K562 (cell line): ENCODE measurements around the gene RBMS3. TPM values are rescaled to one million over a fixed set of nuclear protein-coding genes. Genes with fewer than 3 reads are reported as not detected.

ENCODE experiments used
- ATAC-seq: fragments of 200-7000 bp; cut with Tn5 transposase; 3 replicates; pipeline ENCODE4 v1.9.1; 2020; ENCODE audit warnings: moderate library complexity
- BruUV-seq: library from RNA; stranded (reverse); fragments of 400-500 nt; replicated peaks from 2 replicates; lab custom pipeline; 2021; lab: Mats Ljungman, UMichigan
- CTCF ChIA-PET: fragments of 300-600 bp; formaldehyde crosslinking; extraction: SDS; loops from one replicate; lab custom pipeline; 2021; ENCODE audit warnings: low intra/inter-chr PET ratio; lab: Yijun Ruan, JAX
- POLR2A ChIA-PET: fragments of 300-600, 350-650 bp; sonication (Branson Sonifier 250); formaldehyde crosslinking; extraction: SDS; loops from one replicate; lab custom pipeline; 2021; ENCODE audit warnings: antibody characterized with exemption, inconsistent platforms; lab: Yijun Ruan, JAX
- DNase-seq, 4 experiments: peaks; one replicate each; pipeline versions ENCODE4 v3.0.0 to v3.0.0-alpha.2; 2011 to 2018; ENCODE audit warnings: low spot score in 3 of 4, mixed read lengths in 3 of 4; ENCODE audit errors: extremely low read depth in 1 of 4
- FAIRE-seq: peaks from 2 replicates; lab custom pipeline; 2011; peaks lifted over from hg19 to GRCh38; lab: Jason Lieb, UNC
- H2AFZ ChIP-seq: 2 replicates; pipeline ENCODE4 v1.6.0; 2011; ENCODE audit warnings: low read depth, low read length, control low read depth, inconsistent platforms
- H3K27ac ChIP-seq: fragments of 200-600 bp; 3 replicates; pipeline ENCODE4 v1.8.0; 2011; ENCODE audit warnings: low read depth, mild to moderate bottlenecking, control low read depth, inconsistent platforms, low read length, moderate library complexity, mixed read lengths; ENCODE audit errors: extremely low read depth
- H3K27me3 ChIP-seq, 2 experiments: fragments of 300-600 bp in 1 of 2; 2 replicates in 1 of 2; 3 replicates in 1 of 2; pipeline versions ENCODE4 v1.6.0 to v1.8.0; 2011; ENCODE audit warnings: inconsistent platforms in 2 of 2, low read length in 2 of 2, mild to moderate bottlenecking in 1 of 2, mixed read lengths in 1 of 2, moderate library complexity in 1 of 2; ENCODE audit not compliant: control insufficient read depth in 2 of 2, insufficient read depth in 2 of 2
- H3K36me3 ChIP-seq: fragments of 300-600 bp; 3 replicates; pipeline ENCODE4 v1.8.0; 2011; ENCODE audit warnings: mild to moderate bottlenecking, low read length, inconsistent platforms; ENCODE audit not compliant: control insufficient read depth, insufficient read depth
- H3K4me1 ChIP-seq, 2 experiments: fragments of 200-600 bp in 1 of 2; replicated peaks in 1 of 2; 2 replicates in 1 of 2; 3 replicates in 1 of 2; pipeline versions ENCODE4 v1.5.1 to v1.8.0; 2011; ENCODE audit warnings: inconsistent platforms in 2 of 2, low read length in 2 of 2, mild to moderate bottlenecking in 1 of 2, mixed read lengths in 1 of 2, moderate library complexity in 1 of 2; ENCODE audit not compliant: control insufficient read depth in 2 of 2, insufficient read depth in 2 of 2
- H3K4me2 ChIP-seq: 2 replicates; pipeline ENCODE4 v1.6.1; 2011; ENCODE audit warnings: low read length, control low read depth, inconsistent platforms, mixed read lengths; ENCODE audit not compliant: insufficient read depth
- H3K4me3 ChIP-seq: fragments of 200-600 bp; sonication (generic), shearing (Covaris generic); 2 replicates; pipeline ENCODE4 v1.5.1; 2016; ENCODE audit warnings: control low read depth, inconsistent platforms
- H3K79me2 ChIP-seq: fragments of 200-600 bp; 3 replicates; pipeline ENCODE4 v1.8.0; 2011; ENCODE audit warnings: low read length, inconsistent platforms; ENCODE audit not compliant: control insufficient read depth, insufficient read depth
- H3K9ac ChIP-seq, 2 experiments: 2 replicates each; pipeline versions ENCODE4 v1.6.0 to v1.6.1; 2011; ENCODE audit warnings: low read depth in 2 of 2, low read length in 2 of 2, control low read depth in 1 of 2, inconsistent platforms in 1 of 2, mild to moderate bottlenecking in 1 of 2, mixed read lengths in 1 of 2; ENCODE audit not compliant: insufficient read depth in 1 of 2
- H3K9me1 ChIP-seq: one replicate; pipeline ENCODE4 v1.6.0; 2011; ENCODE audit warnings: inconsistent platforms, mild to moderate bottlenecking, low read length, moderate library complexity; ENCODE audit not compliant: control insufficient read depth, insufficient read depth
- H3K9me3 ChIP-seq: replicated peaks from 2 replicates; pipeline ENCODE4 v1.5.1; 2011; ENCODE audit warnings: low read depth, low read length, inconsistent platforms; ENCODE audit not compliant: control insufficient read depth, insufficient read depth
- H4K20me1 ChIP-seq: replicated peaks from 2 replicates; pipeline ENCODE4 v1.6.1; 2011; ENCODE audit warnings: low read length, inconsistent platforms, mixed read lengths; ENCODE audit not compliant: control insufficient read depth, insufficient read depth
- BRF2 ChIP-seq: IDR thresholded peaks from 3 replicates; pipeline ENCODE4 v1.6.1; 2011; ENCODE audit warnings: borderline replicate concordance, mild to moderate bottlenecking; ENCODE audit not compliant: insufficient read length, insufficient read depth
- CC2D1A ChIP-seq: fragments of 450-650 bp; IDR thresholded peaks from 2 replicates; pipeline ENCODE4 v1.6.1; 2017; ENCODE audit warnings: mild to moderate bottlenecking
- FUS ChIP-seq: fragments of 200-400 bp; formaldehyde crosslinking; optimal IDR thresholded peaks from 2 replicates; pipeline ENCODE3; 2017; ENCODE audit warnings: low read depth, low read length
- HNRNPK ChIP-seq: fragments of 200-400 bp; formaldehyde crosslinking; IDR thresholded peaks from one replicate; pipeline ENCODE4 v1.6.1; 2018; ENCODE audit warnings: mild to moderate bottlenecking, low read depth, low read length; ENCODE audit not compliant: poor library complexity, severe bottlenecking
- ILK ChIP-seq: fragments of 450-650 bp; IDR thresholded peaks from 2 replicates; pipeline ENCODE4 v1.6.1; 2016; ENCODE audit warnings: missing genetic modification characterization, low read depth, mild to moderate bottlenecking, missing compliant biosample characterization, moderate library complexity, borderline replicate concordance
- JUNB ChIP-seq: fragments of 450-650 bp; formaldehyde crosslinking; conservative IDR thresholded peaks from 2 replicates; pipeline ENCODE4 v1.4.0; 2020; ENCODE audit warnings: mild to moderate bottlenecking
- SREBF1 ChIP-seq: fragments of 150-350 bp; IDR thresholded peaks from 2 replicates; pipeline ENCODE4 v1.6.1; 2014; ENCODE audit warnings: antibody characterized with exemption, low read depth, low read length, borderline replicate concordance
- TCF15 ChIP-seq: fragments of 250-450 bp; sonication (Bioruptor Pico); IDR thresholded peaks from 2 replicates; pipeline ENCODE4 v1.8.0; 2022; ENCODE audit warnings: moderate library complexity, mild to moderate bottlenecking, inconsistent platforms
- ZBTB1 ChIP-seq: sonication (generic); formaldehyde crosslinking; IDR thresholded peaks from 2 replicates; pipeline ENCODE4 v1.8.1; 2023; ENCODE audit warnings: missing genetic modification reagents, low read depth, mild to moderate bottlenecking, borderline replicate concordance
- ZNF699 ChIP-seq: fragments of 250-450 bp; sonication (Bioruptor Pico); IDR thresholded peaks from 2 replicates; pipeline ENCODE4 v1.8.0; 2021; ENCODE audit warnings: mild to moderate bottlenecking, moderate library complexity; ENCODE audit not compliant: insufficient replicate concordance
- ZNF778 ChIP-seq: fragments of 450-650 bp; formaldehyde crosslinking; IDR thresholded peaks from 2 replicates; pipeline ENCODE4 v1.4.0; 2020; ENCODE audit warnings: mild to moderate bottlenecking, moderate library complexity
- WGBS: fragments of 100-300 bp; shearing (Covaris generic); methylation state at CpG from one replicate; pipeline ENCODE4 v1.1.6; 2016; ENCODE audit warnings: low coverage, mixed read lengths; ENCODE audit not compliant: insufficient coverage; ENCODE audit errors: missing lambda C conversion rate; 5-methylcytosine and 5-hydroxymethylcytosine counted together
- in situ Hi-C: fragments of 300-500 bp; cut with MboI; formaldehyde crosslinking; loops from 4 replicates; pipeline ENCODE4 v1.15.0; 2018; ENCODE audit warnings: inconsistent platforms, mixed read lengths
- intact Hi-C: fragments of 100-400 bp; cut with micrococcal nuclease; formaldehyde crosslinking; loops from 2 replicates; pipeline ENCODE4 v1.14.2; 2022
- polyA plus RNA-seq, 8 experiments: library from polyadenylated mRNA; depleted of rRNA in 4 of 8; stranded (reverse) in 5 of 8; unstranded in 3 of 8; fragments of >200 nt; fragmentation: Nextera tagmentation in 2 of 8; fragmentation: Illumina TruSeq in 1 of 8; extraction: Ambion mirVana in 2 of 8; extraction: Trizol in 1 of 8; gene quantifications; 2 replicates each; pipeline versions ENCODE4 v1.2.1 to v1.2.3, GENCODE V29; 2011 to 2014; ENCODE audit warnings: inconsistent platforms in 1 of 8, missing spikeins in 1 of 8
- total RNA-seq, 7 experiments: library from RNA; depleted of rRNA in 6 of 7; stranded (reverse); fragments of >200 nt in 6 of 7; fragmentation: Illumina TruSeq in 2 of 7; extraction: Trizol in 2 of 7; gene quantifications; 2 replicates each; pipeline versions ENCODE4 v1.2.1 to v1.2.3, GENCODE V29; 2011 to 2021; ENCODE audit warnings: low replicate concordance in 1 of 7
- TF ChIP-seq, protein P1 (sequence below): sonication (generic); formaldehyde crosslinking; IDR thresholded peaks from 2 replicates; pipeline ENCODE4 v1.8.1; 2023; ENCODE audit warnings: mild to moderate bottlenecking, missing genetic modification reagents, moderate library complexity
- TF ChIP-seq, protein P2 (sequence below): fragments of 250-450 bp; sonication (Bioruptor Pico); IDR thresholded peaks from 2 replicates; pipeline ENCODE4 v1.5.0; 2021
- TF ChIP-seq, protein P3 (sequence below): sonication (generic); formaldehyde crosslinking; IDR thresholded peaks from 2 replicates; pipeline ENCODE4 v1.8.1; 2023; ENCODE audit warnings: mild to moderate bottlenecking, missing genetic modification reagents
- TF ChIP-seq, protein P4 (sequence below): sonication (generic); formaldehyde crosslinking; IDR thresholded peaks from 2 replicates; pipeline ENCODE4 v1.8.0; 2023; ENCODE audit warnings: mild to moderate bottlenecking, missing genetic modification reagents

The RBMS3 gene
- total and polyA plus RNA-seq, 9 of the 15 experiments (the other 6 are each of a cell fraction or from before 2014, with no cell fraction given), result 0.20 TPM; not detected in 8

- CTCF ChIA-PET, result no interaction called here
- TF ChIP-seq, protein P1, sequence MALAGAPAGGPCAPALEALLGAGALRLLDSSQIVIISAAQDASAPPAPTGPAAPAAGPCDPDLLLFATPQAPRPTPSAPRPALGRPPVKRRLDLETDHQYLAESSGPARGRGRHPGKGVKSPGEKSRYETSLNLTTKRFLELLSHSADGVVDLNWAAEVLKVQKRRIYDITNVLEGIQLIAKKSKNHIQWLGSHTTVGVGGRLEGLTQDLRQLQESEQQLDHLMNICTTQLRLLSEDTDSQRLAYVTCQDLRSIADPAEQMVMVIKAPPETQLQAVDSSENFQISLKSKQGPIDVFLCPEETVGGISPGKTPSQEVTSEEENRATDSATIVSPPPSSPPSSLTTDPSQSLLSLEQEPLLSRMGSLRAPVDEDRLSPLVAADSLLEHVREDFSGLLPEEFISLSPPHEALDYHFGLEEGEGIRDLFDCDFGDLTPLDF (CRISPR knock-in tag), result no peak
- no peak for TF ChIP-seq ZBTB1 (CRISPR knock-in tag)
- no peak for TF ChIP-seq FUS
- no peak for TF ChIP-seq SREBF1
- no peak for TF ChIP-seq HNRNPK
- TF ChIP-seq JUNB (CRISPR knock-in tag), result no peak
- TF ChIP-seq BRF2, result no peak
- no peak for TF ChIP-seq ZNF778 (CRISPR knock-in tag)
- TF ChIP-seq TCF15, result no peak
- TF ChIP-seq, protein P2, sequence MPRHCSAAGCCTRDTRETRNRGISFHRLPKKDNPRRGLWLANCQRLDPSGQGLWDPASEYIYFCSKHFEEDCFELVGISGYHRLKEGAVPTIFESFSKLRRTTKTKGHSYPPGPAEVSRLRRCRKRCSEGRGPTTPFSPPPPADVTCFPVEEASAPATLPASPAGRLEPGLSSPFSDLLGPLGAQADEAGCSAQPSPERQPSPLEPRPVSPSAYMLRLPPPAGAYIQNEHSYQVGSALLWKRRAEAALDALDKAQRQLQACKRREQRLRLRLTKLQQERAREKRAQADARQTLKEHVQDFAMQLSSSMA (CRISPR knock-in tag), result no peak
- TF ChIP-seq, protein P3, sequence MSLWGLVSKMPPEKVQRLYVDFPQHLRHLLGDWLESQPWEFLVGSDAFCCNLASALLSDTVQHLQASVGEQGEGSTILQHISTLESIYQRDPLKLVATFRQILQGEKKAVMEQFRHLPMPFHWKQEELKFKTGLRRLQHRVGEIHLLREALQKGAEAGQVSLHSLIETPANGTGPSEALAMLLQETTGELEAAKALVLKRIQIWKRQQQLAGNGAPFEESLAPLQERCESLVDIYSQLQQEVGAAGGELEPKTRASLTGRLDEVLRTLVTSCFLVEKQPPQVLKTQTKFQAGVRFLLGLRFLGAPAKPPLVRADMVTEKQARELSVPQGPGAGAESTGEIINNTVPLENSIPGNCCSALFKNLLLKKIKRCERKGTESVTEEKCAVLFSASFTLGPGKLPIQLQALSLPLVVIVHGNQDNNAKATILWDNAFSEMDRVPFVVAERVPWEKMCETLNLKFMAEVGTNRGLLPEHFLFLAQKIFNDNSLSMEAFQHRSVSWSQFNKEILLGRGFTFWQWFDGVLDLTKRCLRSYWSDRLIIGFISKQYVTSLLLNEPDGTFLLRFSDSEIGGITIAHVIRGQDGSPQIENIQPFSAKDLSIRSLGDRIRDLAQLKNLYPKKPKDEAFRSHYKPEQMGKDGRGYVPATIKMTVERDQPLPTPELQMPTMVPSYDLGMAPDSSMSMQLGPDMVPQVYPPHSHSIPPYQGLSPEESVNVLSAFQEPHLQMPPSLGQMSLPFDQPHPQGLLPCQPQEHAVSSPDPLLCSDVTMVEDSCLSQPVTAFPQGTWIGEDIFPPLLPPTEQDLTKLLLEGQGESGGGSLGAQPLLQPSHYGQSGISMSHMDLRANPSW (CRISPR knock-in tag), result no peak
- TF ChIP-seq CC2D1A, result no peak
- no peak for TF ChIP-seq ZNF699
- TF ChIP-seq, protein P4, sequence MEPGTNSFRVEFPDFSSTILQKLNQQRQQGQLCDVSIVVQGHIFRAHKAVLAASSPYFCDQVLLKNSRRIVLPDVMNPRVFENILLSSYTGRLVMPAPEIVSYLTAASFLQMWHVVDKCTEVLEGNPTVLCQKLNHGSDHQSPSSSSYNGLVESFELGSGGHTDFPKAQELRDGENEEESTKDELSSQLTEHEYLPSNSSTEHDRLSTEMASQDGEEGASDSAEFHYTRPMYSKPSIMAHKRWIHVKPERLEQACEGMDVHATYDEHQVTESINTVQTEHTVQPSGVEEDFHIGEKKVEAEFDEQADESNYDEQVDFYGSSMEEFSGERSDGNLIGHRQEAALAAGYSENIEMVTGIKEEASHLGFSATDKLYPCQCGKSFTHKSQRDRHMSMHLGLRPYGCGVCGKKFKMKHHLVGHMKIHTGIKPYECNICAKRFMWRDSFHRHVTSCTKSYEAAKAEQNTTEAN (CRISPR knock-in tag), result no peak
- TF ChIP-seq ILK (tag), result no peak
Measured at GRCh38 chr3:29789686-29790085, 508.8 kb downstream of the RBMS3 start.

More at GRCh38 chr3:29789686-29790085, 508.8 kb downstream of the RBMS3 start:
- Histone ChIP-seq H4K20me1 (no peaks in the 10 kb centered on the region), H3K27me3 (no peaks in the 10 kb centered on the region), H3K4me3 (no peak overlapping the region), H3K4me2 (no peak overlapping the region), H2AFZ (no peak overlapping the region), H3K4me1 (no peaks in the 10 kb centered on the region), H3K9ac (no peak overlapping the region), H3K9me1 (no peaks in the 10 kb centered on the region), H3K9me3 (no peaks in the 10 kb centered on the region), H3K36me3 (no peaks in the 10 kb centered on the region), H3K79me2 (no peaks in the 10 kb centered on the region), H3K27ac (no peak overlapping the region)
- FAIRE-seq (no peak), ATAC-seq (no peak), DNase-seq (no peak)
- 0% methylated on average over 1 of the region's 1 CpG for WGBS
- in situ Hi-C loops (no loop called here), intact Hi-C loops (no loop called here)
- no TSS peak for BruUV-seq
- POLR2A ChIA-PET, result no interaction called here
